ENCODE data around the gene CAPG.
"Not testable (repeated sequence)": the region's sequence is repeated elsewhere in the genome, so short reads cannot be mapped to it uniquely, and the experiment has no call there.

The CAPG gene

DNA sequence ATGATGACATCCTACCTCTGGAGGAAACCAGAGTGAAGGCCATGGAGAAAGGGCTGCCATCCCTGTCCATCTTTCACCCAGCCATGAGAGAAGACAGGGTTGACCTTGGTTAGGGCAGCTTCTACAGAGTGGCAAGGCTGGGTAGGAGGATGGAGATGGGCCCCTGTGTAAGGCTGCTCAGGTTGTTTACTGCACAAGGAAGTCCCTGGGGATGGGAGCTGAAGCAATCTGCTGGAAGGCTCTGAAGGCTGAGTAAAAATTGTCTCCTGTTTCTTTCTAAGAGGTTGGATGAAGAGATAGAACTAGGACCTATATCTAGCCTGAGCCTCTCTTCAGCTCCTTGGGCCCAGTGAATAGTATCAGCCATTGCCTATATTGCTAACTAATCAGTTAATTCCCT, 41.2 kb downstream of the CAPG start:
- H3K27me3 ChIP-seq (ENCODE audit: low read depth) = no peaks in the 10 kb centered on the region
- in situ Hi-C loops (cut with MboI; ENCODE audit: low sequenced_read_pairs) = no loop called here
- H3K4me3 ChIP-seq = no peak overlapping the region
- no peaks in the 10 kb centered on the region for H3K36me3 ChIP-seq (replicated peaks)
- DNase-seq (ENCODE audit: low spot score in 2 of 2) = no peak
- H3K4me1 ChIP-seq = no peaks in the 10 kb centered on the region
- H3K9me3 ChIP-seq = no peaks in the 10 kb centered on the region

DNA sequence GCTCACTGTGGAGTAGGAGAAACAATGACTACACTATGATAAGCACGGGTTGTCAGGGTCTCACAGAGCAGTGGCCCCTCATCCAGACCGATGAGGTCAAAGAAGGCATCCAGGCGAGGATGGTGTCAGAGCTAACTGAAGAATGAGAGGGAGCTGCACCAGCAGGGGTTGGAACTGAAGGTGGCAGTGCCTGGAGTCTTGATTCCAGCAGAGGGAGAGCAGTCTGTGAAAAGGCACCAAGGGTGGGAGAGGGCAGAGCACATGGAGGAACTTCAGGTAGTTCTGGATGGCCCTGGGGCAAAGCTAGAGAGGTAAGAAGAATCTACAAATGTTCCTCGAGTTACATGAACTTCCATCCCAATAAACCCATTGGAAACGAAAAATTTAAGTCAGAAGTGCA, 43.0 kb downstream of the CAPG start:
- in situ Hi-C loops (cut with MboI; ENCODE audit: low sequenced_read_pairs) = no loop called here
- peaks cover 5% of the 10 kb centered on the region; the same call in 1 of the 2 replicates for H3K36me3 ChIP-seq (replicated peaks)
- H3K4me1 ChIP-seq = no peaks in the 10 kb centered on the region
- H3K9me3 ChIP-seq = no peaks in the 10 kb centered on the region
- no peak overlapping the region for H3K4me3 ChIP-seq
- no peaks in the 10 kb centered on the region for H3K27me3 ChIP-seq (ENCODE audit: low read depth)
- DNase-seq (ENCODE audit: low spot score in 2 of 2) = no peak

DNA sequence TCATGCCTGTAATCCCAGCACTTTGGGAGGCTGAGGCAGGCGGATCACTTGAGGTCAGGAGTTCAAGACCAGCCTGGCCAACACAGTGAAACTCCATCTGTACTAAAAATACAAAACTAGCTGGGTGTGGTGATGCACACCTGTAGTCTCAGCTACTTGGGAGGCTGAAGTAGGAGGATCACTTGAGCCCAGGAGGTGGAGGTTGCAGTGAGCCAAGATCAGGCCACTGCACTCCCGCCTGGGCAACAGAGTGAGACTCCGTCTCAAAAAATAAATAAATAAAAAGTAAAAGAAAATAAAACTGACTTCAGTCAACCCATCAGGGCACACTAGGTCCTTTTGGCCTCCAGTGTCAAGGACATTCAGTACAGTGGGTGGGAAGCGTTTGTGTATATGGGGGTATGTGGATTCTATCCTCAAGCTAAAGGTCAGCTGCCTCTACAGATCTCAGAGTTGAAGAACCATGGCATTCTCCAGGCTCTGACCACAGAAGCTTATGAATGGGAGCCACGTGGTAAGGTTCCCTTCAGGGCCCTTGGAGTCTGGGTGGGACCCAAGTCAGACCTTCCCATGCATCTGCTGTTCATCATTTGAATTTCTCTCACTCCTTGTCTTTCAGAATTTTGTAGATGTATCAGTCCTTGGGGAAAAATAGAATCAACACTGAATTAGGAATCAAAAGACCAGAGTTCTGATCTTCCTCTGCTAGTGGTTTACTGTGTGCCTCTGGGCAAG, 47.3 kb downstream of the CAPG start:
- peaks cover 12% of the 10 kb centered on the region; the same call in 1 of the 2 replicates for H3K36me3 ChIP-seq (replicated peaks)
- in situ Hi-C loops (cut with MboI; ENCODE audit: low sequenced_read_pairs) = not testable (repeated sequence)

DNA sequence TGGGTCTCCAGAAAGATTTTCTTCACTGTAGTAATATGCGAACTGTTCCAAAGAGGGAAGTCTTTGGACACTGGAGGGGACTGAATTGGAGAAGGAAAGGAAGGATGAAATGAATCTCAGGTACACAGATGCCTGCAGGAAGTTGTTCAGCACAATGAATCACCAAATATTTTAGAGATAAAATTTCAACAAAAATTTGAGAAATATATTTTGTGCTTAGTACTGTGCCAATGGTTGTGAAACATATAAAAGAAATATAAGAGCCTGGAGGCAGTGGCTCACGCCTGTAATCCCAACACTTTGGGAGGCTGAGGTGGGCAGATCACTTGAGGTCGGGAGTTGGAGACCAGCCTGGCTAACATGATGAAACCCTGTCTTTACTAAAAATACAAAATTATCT, 52.4 kb downstream of the CAPG start:
- no peak for DNase-seq (ENCODE audit: low spot score in 2 of 2)
- no peak overlapping the region for H3K4me3 ChIP-seq
- H3K27me3 ChIP-seq (ENCODE audit: low read depth) = no peaks in the 10 kb centered on the region
- in situ Hi-C loops (cut with MboI; ENCODE audit: low sequenced_read_pairs) = no loop called here
- no peaks in the 10 kb centered on the region; the same call in 1 of the 2 replicates for H3K4me1 ChIP-seq
- H3K36me3 ChIP-seq (replicated peaks) = peaks cover 15% of the 10 kb centered on the region; the same call in 1 of the 2 replicates
- no peaks in the 10 kb centered on the region; the same call in 1 of the 2 replicates for H3K9me3 ChIP-seq

More for the DNA sequence above, 47.3 kb downstream of the CAPG start:
- not testable (repeated sequence) for H3K27me3 ChIP-seq (ENCODE audit: low read depth); H3K4me3 ChIP-seq; DNase-seq (ENCODE audit: low spot score in 2 of 2); H3K9me3 ChIP-seq; H3K4me1 ChIP-seq

DNA sequence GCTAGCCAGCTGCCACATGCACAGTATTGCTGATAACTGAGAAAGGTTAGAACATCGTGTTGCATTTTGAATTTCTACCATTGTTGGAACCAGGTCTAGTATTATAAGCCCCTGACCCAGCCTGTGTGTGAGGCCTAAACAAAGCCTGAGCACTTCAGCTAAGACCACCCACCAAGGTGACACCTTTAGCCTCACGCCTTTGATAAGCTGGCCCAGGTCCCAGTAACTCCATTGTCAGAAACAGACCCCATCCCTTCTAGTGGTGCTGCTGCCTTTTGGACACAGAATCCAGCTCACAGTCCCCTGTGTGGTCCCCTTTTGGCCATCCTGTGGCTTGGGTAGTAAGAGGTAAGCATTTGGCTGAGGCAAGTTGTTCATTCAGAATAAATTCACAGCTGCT, 54.0 kb downstream of the CAPG start:
- no peak for DNase-seq (ENCODE audit: low spot score in 2 of 2)
- no peaks in the 10 kb centered on the region; the same call in 1 of the 2 replicates for H3K9me3 ChIP-seq
- H3K4me3 ChIP-seq = no peak overlapping the region
- H3K36me3 ChIP-seq (replicated peaks) = peaks cover 15% of the 10 kb centered on the region; the same call in 1 of the 2 replicates
- H3K27me3 ChIP-seq (ENCODE audit: low read depth) = no peaks in the 10 kb centered on the region
- H3K4me1 ChIP-seq = no peaks in the 10 kb centered on the region; the same call in 1 of the 2 replicates
- in situ Hi-C loops (cut with MboI; ENCODE audit: low sequenced_read_pairs) = no loop called here

DNA sequence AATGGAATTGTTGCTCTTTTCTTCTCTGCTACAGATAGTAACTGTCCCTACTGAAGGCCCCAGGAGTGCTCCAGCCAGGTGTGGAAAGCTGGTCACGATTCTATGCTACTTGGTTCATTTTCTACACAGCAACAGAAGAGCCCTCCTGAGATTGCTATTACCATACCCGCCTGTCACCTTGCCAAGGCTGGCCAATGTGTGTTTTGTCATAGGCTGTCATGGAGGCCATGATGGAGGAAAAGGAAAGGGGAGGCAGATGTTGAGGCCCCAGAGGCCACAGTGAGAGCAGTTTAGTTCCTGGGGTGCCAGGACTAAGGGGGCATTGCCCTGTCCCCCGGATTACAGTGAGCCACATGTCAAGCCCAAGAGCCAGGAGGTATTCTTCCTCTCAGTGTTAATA, 54.6 kb downstream of the CAPG start:
- peak overlapping the region; percentile 74 for H3K4me3 ChIP-seq
- DNase-seq (ENCODE audit: low spot score in 2 of 2) = no peak
- no peaks in the 10 kb centered on the region for H3K27me3 ChIP-seq (ENCODE audit: low read depth)
- no peaks in the 10 kb centered on the region; the same call in 1 of the 2 replicates for H3K4me1 ChIP-seq
- in situ Hi-C loops (cut with MboI; ENCODE audit: low sequenced_read_pairs) = no loop called here
- peaks cover 14% of the 10 kb centered on the region; the same call in 1 of the 2 replicates for H3K36me3 ChIP-seq (replicated peaks)
- no peaks in the 10 kb centered on the region for H3K9me3 ChIP-seq

DNA sequence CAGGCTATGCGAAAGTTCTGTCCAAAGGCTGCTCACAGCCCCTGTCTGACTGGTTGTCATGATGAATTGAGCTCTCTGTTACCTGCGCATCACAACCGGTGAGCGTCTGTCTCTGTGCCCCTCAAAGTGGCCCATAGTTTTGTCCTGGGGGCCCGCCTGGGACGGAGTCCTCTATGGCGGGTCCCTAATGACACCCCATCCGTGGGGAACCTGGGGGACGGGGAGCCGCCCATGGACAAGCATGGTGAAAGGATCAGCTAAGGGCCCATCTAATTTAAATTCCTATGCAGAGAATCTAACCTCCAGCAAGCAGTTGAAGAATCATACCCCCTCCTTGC, 55.1 kb downstream of the CAPG start:
- DNase-seq (ENCODE audit: low spot score in 2 of 2) = no peak
- H3K27me3 ChIP-seq (ENCODE audit: low read depth) = no peaks in the 10 kb centered on the region
- in situ Hi-C loops (cut with MboI; ENCODE audit: low sequenced_read_pairs) = no loop called here
- H3K4me3 ChIP-seq = peak overlapping the region; percentile 74
- H3K36me3 ChIP-seq (replicated peaks) = peaks cover 14% of the 10 kb centered on the region
- no peaks in the 10 kb centered on the region; the same call in 1 of the 2 replicates for H3K4me1 ChIP-seq
- no peaks in the 10 kb centered on the region for H3K9me3 ChIP-seq

DNA sequence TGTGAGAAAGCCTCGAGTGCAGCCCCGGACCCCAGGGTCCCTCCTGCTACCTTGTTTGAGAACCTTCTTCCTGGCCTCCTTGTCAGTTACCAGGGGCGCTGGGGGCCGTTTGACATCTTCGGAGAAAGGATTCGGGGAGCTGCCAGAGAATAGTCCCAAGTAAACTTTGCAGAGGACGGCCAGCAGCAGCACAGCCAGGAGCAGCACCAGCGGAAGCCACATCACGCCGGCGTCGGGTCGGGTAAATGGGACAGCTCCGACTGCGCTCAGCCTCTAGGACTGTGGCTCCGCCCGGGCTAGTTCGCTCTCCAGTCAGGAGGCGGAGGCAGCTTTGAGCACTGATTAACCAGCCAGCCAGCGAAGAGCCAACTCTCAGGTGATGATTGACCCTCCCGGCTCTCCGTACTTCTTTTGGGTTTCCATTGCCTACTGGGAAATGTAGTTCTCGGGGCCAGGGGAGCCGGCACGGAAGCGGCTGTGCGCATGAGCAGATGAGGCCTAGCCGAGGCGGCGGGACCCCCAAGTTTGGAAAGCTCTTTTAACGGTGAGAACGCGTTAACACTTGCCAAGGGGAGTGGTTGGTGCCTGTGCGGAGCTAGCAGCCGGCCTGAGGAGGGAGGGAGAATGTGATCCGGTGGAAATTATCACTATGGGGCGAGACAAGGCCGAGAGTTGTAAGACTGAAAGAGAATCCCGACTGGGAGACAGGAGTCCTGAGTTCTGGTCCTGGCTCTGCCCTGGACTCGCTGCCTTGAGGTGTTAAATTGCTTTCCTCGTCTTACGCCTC, 55.7 kb downstream of the CAPG start, which contains the start of the genes ELMOD3 and RETSAT:
Gene ELMOD3 (plus strand): TSS at position 484 of the 787 bp plus-strand sequence. CDS start 2,430 bp downstream, outside the sequence.
Gene RETSAT (minus strand): TSS at position 243 of the 787 bp plus-strand sequence. CDS start 21 bp downstream, at position 222.
- DNase-seq (ENCODE audit: low spot score in 2 of 2) = peak; percentile 97 to 99
- Histone ChIP-seq H3K27me3 (ENCODE audit: low read depth) (no peaks in the 10 kb centered on the region), H3K9me3 (no peaks in the 10 kb centered on the region), H3K36me3 (replicated peaks) (peaks cover 19% of the 10 kb centered on the region), H3K4me1 (no peaks in the 10 kb centered on the region; the same call in 1 of the 2 replicates), H3K4me3 (peak within 1 kb of the TSS; percentile 74)
- in situ Hi-C loops (cut with MboI; ENCODE audit: low sequenced_read_pairs) = no loop called here

DNA sequence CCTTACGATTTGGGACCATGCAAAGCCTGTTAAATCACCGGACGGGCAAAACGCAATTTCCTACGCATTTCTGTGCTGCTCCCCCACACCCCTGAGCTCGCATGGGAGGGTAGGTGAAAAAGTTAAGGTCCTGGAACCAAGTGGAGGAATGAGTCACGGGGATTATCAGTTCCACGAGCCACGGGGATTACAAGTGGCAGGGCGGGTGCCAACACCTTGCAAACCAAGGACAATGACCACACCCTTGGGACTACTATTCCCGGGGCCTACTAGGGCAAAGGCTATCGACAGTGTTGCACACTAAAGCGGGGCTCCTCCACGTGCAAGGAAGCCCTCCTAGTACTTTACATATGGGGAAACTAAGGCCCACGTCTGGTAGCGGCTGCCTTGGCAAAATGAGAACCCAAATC, 56.3 kb downstream of the CAPG start:
- H3K9me3 ChIP-seq = no peaks in the 10 kb centered on the region
- DNase-seq (ENCODE audit: low spot score in 2 of 2) = peak; percentile 35 to 64
- no peaks in the 10 kb centered on the region; the same call in 1 of the 2 replicates for H3K4me1 ChIP-seq
- in situ Hi-C loops (cut with MboI; ENCODE audit: low sequenced_read_pairs) = no loop called here
- peak overlapping the region; percentile 74 for H3K4me3 ChIP-seq
- H3K36me3 ChIP-seq (replicated peaks) = peaks cover 19% of the 10 kb centered on the region
- H3K27me3 ChIP-seq (ENCODE audit: low read depth) = no peaks in the 10 kb centered on the region

DNA sequence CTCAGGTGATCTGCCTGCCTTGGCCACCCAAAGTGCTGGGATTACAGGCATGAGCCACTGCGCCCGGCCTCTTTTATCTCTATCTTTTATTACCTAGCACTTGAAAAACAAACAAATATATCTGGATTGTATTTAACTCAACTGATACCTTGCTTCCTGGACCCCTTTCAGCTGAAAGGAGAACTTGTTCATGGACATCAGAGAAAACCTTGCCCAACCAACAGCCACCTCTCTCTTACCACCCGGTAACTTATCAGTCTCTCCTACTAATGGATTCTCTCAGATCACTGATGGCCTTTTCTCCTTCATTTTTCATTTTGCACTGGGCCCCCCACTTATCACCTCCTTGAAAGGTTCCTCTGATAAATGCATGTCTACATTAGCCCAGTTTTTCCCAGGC, 62.6 kb downstream of the CAPG start:
- DNase-seq (ENCODE audit: low spot score in 2 of 2) = no peak
- in situ Hi-C loops (cut with MboI; ENCODE audit: low sequenced_read_pairs) = no loop called here
- Histone ChIP-seq H3K4me1 (no peaks in the 10 kb centered on the region), H3K27me3 (ENCODE audit: low read depth) (no peaks in the 10 kb centered on the region), H3K36me3 (replicated peaks) (peaks cover 31% of the 10 kb centered on the region), H3K4me3 (no peak overlapping the region), H3K9me3 (no peaks in the 10 kb centered on the region)

All from HAP-1 (cell line).